Measurements from ENCODE around the gene MRPS15.

The MRPS15 gene

GRCh38 chr1:36450919-36451305 lies 13.3 kb downstream of the MRPS15 start:
- peaks cover 0 to 27% of the 10 kb centered on the region in 2 experiments; a peak in 1 of 3 replicates for H3K36me3 ChIP-seq (ENCODE audit: control insufficient read depth in 2 of 2, insufficient read depth in 1 of 2, low read length in 2 of 2)
- peak overlapping the region; percentile 55 for H3K27ac ChIP-seq (ENCODE audit: extremely low read depth, low read depth, low read length)
- peak overlapping the region; percentile 61 for H3K4me3 ChIP-seq (ENCODE audit: low read depth, low read length)
- ChIA-PET CTCF (interaction anchor here (0.7 to 1.0 kb wide), 4 partner anchors 10 to 1606 kb away, joined by 3 read pairs; no protein-coding TSS in a partner anchor), POLR2A (interaction anchor here (0.6 to 2.3 kb wide), 15 partner anchors 9 to 519 kb away, joined by 3 to 54 read pairs (median 4); partner anchors contain the start of genes MRPS15 and TRAPPC3)
- H3K4me1 ChIP-seq (ENCODE audit: control insufficient read depth, insufficient read depth, low read length), result no peaks in the 10 kb centered on the region
- no peaks in the 10 kb centered on the region for H3K9me3 ChIP-seq (ENCODE audit: control insufficient read depth, insufficient read depth, low read depth, low read length)
- TF ChIP-seq SETDB1 (IDR thresholded peaks at IDR 0.05; ENCODE audit: insufficient read length, low read length) (peak; percentile 19), ZSCAN16 (tag by site-specific recombination; IDR thresholded peaks at IDR 0.05) (no peak)

GRCh38 chr1:36450270-36450918 lies 13.8 kb downstream of the MRPS15 start, which contains the start of gene OSCP1:
Gene OSCP1 (minus strand): TSS chr1:36450451. CDS start chr1:36450369, 82 bp downstream.
- H3K36me3 ChIP-seq (ENCODE audit: control insufficient read depth in 2 of 2, insufficient read depth in 1 of 2, low read length in 2 of 2), result peaks cover 0 to 22% of the 10 kb centered on the region in 2 experiments; a peak in 1 of 3 replicates
- H3K9me3 ChIP-seq (ENCODE audit: control insufficient read depth, insufficient read depth, low read depth, low read length), result no peaks in the 10 kb centered on the region
- ChIA-PET POLR2A (interaction anchor here (0.6 to 2.3 kb wide), 18 partner anchors 9 to 1400 kb away, joined by 3 to 54 read pairs (median 4); partner anchors contain the start of genes MRPS15 and TRAPPC3), CTCF (interaction anchor here (0.6 to 1.1 kb wide), 7 partner anchors 10 to 1607 kb away, joined by 3 read pairs; no protein-coding TSS in a partner anchor)
- peak within 1 kb of the TSS; percentile 61 for H3K4me3 ChIP-seq (ENCODE audit: low read depth, low read length)
- H3K4me1 ChIP-seq (ENCODE audit: control insufficient read depth, insufficient read depth, low read length), result no peaks in the 10 kb centered on the region
- peak within 1 kb of the TSS; percentile 55 for H3K27ac ChIP-seq (ENCODE audit: extremely low read depth, low read depth, low read length)
- TF ChIP-seq ZNF341 (tag by site-specific recombination; IDR thresholded peaks at IDR 0.05; ENCODE audit: low read depth) (peak; percentile 68), KLF1 (tag by site-specific recombination; IDR thresholded peaks at IDR 0.05) (peak; percentile 60), SCRT1 (tag by site-specific recombination; IDR thresholded peaks at IDR 0.05; ENCODE audit: borderline replicate concordance) (no peak), ZNF175 (tag by site-specific recombination; IDR thresholded peaks at IDR 0.05) (no peak), GLIS2 (tag by site-specific recombination; IDR thresholded peaks at IDR 0.05) (peak; percentile 90), ZNF629 (tag by site-specific recombination; IDR thresholded peaks at IDR 0.05) (peak; percentile 82), ZNF670 (tag by site-specific recombination; IDR thresholded peaks at IDR 0.05; ENCODE audit: low read depth) (no peak), ZNF433 (tag by site-specific recombination; IDR thresholded peaks at IDR 0.05; ENCODE audit: low read depth) (no peak), ZNF148 (tag by site-specific recombination; IDR thresholded peaks at IDR 0.05; ENCODE audit: borderline replicate concordance) (no peak), ZNF792 (tag by site-specific recombination; IDR thresholded peaks at IDR 0.05) (no peak), ZBTB7A (tag by site-specific recombination; IDR thresholded peaks at IDR 0.05; ENCODE audit: low read depth) (0 out of 2 replicates have a peak, but pooled peaks have one; percentile 57), ZNF146 (tag by site-specific recombination; IDR thresholded peaks at IDR 0.05) (0 out of 2 replicates have a peak, but pooled peaks have one; percentile 6), ZNF280D (tag by site-specific recombination; IDR thresholded peaks at IDR 0.05) (no peak), TCF7L2 (IDR thresholded peaks at IDR 0.05; ENCODE audit: borderline replicate concordance, low read depth, low read length) (no peak), ZNF202 (tag by site-specific recombination; IDR thresholded peaks at IDR 0.05; ENCODE audit: borderline replicate concordance) (no peak), GLIS1 (tag by site-specific recombination; IDR thresholded peaks at IDR 0.05) (peak; percentile 81), ZNF211 (tag by site-specific recombination; IDR thresholded peaks at IDR 0.05; ENCODE audit: low read depth) (no peak), HOXA7 (CRISPR knock-in tag; IDR thresholded peaks at IDR 0.05; ENCODE audit: borderline replicate concordance) (no peak), ZNF692 (tag by site-specific recombination; IDR thresholded peaks at IDR 0.05) (peak; percentile 58), ZFP69B (tag by site-specific recombination; IDR thresholded peaks at IDR 0.05) (no peak), ZNF335 (tag by site-specific recombination; conservative IDR thresholded peaks at IDR 0.05) (peak; percentile 94), ZXDB (tag by site-specific recombination; IDR thresholded peaks at IDR 0.05) (peak; percentile 51; the same call in 1 of the 2 replicates), ZNF768 (tag by site-specific recombination; IDR thresholded peaks at IDR 0.05) (peak; percentile 46), KLF9 (tag by site-specific recombination; IDR thresholded peaks at IDR 0.05; ENCODE audit: low read depth) (peak; percentile 64; the same call in 1 of the 2 replicates)
